MM.1S (cell line): ENCODE data around the gene TTC27.

Experiments
- DNase-seq: peaks from one replicate; pipeline ENCODE4 v3.0.0-alpha.2; 2015
- H2AFZ ChIP-seq: fragments of 300-600 bp; sonication (generic); 2 replicates; pipeline ENCODE4 v1.6.0; 2016; ENCODE audit warnings: antibody characterized with exemption, low read length
- H3F3A ChIP-seq: fragments of 300-600 bp; sonication (generic); 2 replicates; pipeline ENCODE4 v1.6.1; 2016; ENCODE audit warnings: mild to moderate bottlenecking, antibody characterized with exemption, low read length, moderate library complexity, mixed read lengths; ENCODE audit not compliant: insufficient read depth
- H3K27ac ChIP-seq: fragments of 300-600 bp; sonication (generic); 2 replicates; pipeline ENCODE4 v1.5.1; 2016; ENCODE audit warnings: mild to moderate bottlenecking, low read length
- H3K27me3 ChIP-seq: fragments of 300-600 bp; sonication (generic); replicated peaks from 2 replicates; pipeline ENCODE4 v1.6.0; 2016; ENCODE audit warnings: low read length; ENCODE audit not compliant: insufficient read depth
- H3K36me3 ChIP-seq: fragments of 300-600 bp; sonication (generic); replicated peaks from 2 replicates; pipeline ENCODE4 v1.6.1; 2016; ENCODE audit warnings: mild to moderate bottlenecking, low read length, mixed read lengths; ENCODE audit not compliant: insufficient read depth
- H3K4me1 ChIP-seq: fragments of 300-600 bp; sonication (generic); 2 replicates; pipeline ENCODE4 v1.6.1; 2016; ENCODE audit warnings: low read length, mixed read lengths
- H3K4me2 ChIP-seq: fragments of 300-600 bp; sonication (generic); 2 replicates; pipeline ENCODE4 v1.6.0; 2016; ENCODE audit warnings: low read depth, low read length
- H3K4me3 ChIP-seq: fragments of 300-600 bp; sonication (generic); 2 replicates; pipeline ENCODE4 v1.5.1; 2016; ENCODE audit warnings: low read length, mixed read lengths
- H3K79me2 ChIP-seq: fragments of 300-600 bp; sonication (generic); 2 replicates; pipeline ENCODE4 v1.6.1; 2016; ENCODE audit warnings: mixed run types, low read length, mixed read lengths
- H3K9ac ChIP-seq: fragments of 300-600 bp; sonication (generic); 2 replicates; pipeline ENCODE4 v1.6.1; 2016; ENCODE audit warnings: low read length, mixed read lengths
- H3K9me2 ChIP-seq: fragments of 300-600 bp; sonication (generic); replicated peaks from 2 replicates; pipeline ENCODE4 v1.6.1; 2016; ENCODE audit warnings: mild to moderate bottlenecking, low read length, mixed read lengths; ENCODE audit not compliant: insufficient read depth
- H3K9me3 ChIP-seq: fragments of 300-600 bp; sonication (generic); replicated peaks from 2 replicates; pipeline ENCODE4 v1.6.1; 2016; ENCODE audit warnings: mild to moderate bottlenecking, low read length, mixed read lengths; ENCODE audit not compliant: insufficient read depth
- H4K20me1 ChIP-seq: fragments of 300-600 bp; sonication (generic); 2 replicates; pipeline ENCODE4 v1.6.1; 2016; ENCODE audit warnings: mild to moderate bottlenecking, low read length, moderate library complexity, mixed read lengths; ENCODE audit not compliant: insufficient read depth
- EZH2 ChIP-seq: fragments of 300-600 bp; sonication (generic); optimal IDR thresholded peaks from 2 replicates; pipeline ENCODE3; 2017; ENCODE audit warnings: low read depth, mild to moderate bottlenecking, antibody characterized with exemption, low read length, mixed read lengths
- EZH2phosphoT487 ChIP-seq: fragments of 300-600 bp; sonication (generic); IDR thresholded peaks from 2 replicates; pipeline ENCODE4 v1.6.1; 2018; ENCODE audit warnings: antibody characterized with exemption, low read length
- TF ChIP-seq, protein P1 (sequence below): fragments of 300-600 bp; sonication (generic); IDR thresholded peaks from 2 replicates; pipeline ENCODE4 v1.5.1; 2016; ENCODE audit warnings: antibody characterized with exemption, low read length, mixed read lengths

Gene TTC27

DNA sequence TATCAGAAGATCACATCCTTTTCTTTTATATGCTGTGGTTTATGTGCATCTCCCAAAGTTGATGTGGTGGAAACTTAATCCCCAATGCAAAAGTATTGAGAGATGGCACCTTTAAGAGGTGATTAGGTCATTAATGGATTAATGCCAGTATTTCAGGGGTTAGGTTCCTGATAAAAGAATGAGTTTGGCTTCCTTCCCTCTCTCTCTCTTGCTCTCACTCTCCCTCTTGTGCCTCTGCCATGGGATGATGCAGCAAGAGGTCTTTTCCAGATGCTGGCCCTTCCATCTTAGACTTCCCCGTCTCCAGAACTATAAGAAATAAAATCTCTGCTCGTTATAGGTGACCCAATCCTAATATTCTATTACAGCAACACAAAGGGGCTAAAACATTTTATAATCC lies 85.0 kb downstream of the TTC27 start:
- Histone ChIP-seq H3K4me1 (no peaks in the 10 kb centered on the region), H3K27me3 (no peaks in the 10 kb centered on the region), H3K79me2 (no peaks in the 10 kb centered on the region), H3K36me3 (no peaks in the 10 kb centered on the region), H3K4me2 (no peak overlapping the region), H3K9me3 (no peaks in the 10 kb centered on the region), H3F3A (no peaks in the 10 kb centered on the region), H2AFZ (no peak overlapping the region), H3K9me2 (no peaks in the 10 kb centered on the region), H3K9ac (no peak overlapping the region), H3K27ac (no peak overlapping the region), H4K20me1 (no peaks in the 10 kb centered on the region), H3K4me3 (no peak overlapping the region)
- no peak for DNase-seq
- TF ChIP-seq EZH2phosphoT487, result no peak
- TF ChIP-seq, protein P1, sequence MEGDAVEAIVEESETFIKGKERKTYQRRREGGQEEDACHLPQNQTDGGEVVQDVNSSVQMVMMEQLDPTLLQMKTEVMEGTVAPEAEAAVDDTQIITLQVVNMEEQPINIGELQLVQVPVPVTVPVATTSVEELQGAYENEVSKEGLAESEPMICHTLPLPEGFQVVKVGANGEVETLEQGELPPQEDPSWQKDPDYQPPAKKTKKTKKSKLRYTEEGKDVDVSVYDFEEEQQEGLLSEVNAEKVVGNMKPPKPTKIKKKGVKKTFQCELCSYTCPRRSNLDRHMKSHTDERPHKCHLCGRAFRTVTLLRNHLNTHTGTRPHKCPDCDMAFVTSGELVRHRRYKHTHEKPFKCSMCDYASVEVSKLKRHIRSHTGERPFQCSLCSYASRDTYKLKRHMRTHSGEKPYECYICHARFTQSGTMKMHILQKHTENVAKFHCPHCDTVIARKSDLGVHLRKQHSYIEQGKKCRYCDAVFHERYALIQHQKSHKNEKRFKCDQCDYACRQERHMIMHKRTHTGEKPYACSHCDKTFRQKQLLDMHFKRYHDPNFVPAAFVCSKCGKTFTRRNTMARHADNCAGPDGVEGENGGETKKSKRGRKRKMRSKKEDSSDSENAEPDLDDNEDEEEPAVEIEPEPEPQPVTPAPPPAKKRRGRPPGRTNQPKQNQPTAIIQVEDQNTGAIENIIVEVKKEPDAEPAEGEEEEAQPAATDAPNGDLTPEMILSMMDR, result no peak
- TF ChIP-seq EZH2, result no peak

GRCh38 chr2:32714521-32714920 lies 86.7 kb downstream of the TTC27 start:
- Histone ChIP-seq H3K9me2 (no peaks in the 10 kb centered on the region), H3K9ac (no peak overlapping the region), H3K27me3 (no peaks in the 10 kb centered on the region), H4K20me1 (no peaks in the 10 kb centered on the region), H3K27ac (no peak overlapping the region), H3K4me3 (no peak overlapping the region), H3K79me2 (no peaks in the 10 kb centered on the region), H2AFZ (no peak overlapping the region), H3K4me2 (no peak overlapping the region), H3K9me3 (no peaks in the 10 kb centered on the region), H3F3A (no peaks in the 10 kb centered on the region), H3K36me3 (no peaks in the 10 kb centered on the region), H3K4me1 (no peaks in the 10 kb centered on the region)
- TF ChIP-seq EZH2 (no peak), EZH2phosphoT487 (no peak)
- TF ChIP-seq, protein P1, result no peak
- no peak for DNase-seq

GRCh38 chr2:32715391-32715841 lies 87.6 kb downstream of the TTC27 start:
- Histone ChIP-seq H3K27me3 (no peaks in the 10 kb centered on the region), H3K9me2 (no peaks in the 10 kb centered on the region), H3K9me3 (no peaks in the 10 kb centered on the region), H3K4me2 (no peak overlapping the region; the same call in 1 of the 2 replicates), H3K4me1 (no peaks in the 10 kb centered on the region), H4K20me1 (no peaks in the 10 kb centered on the region), H3K9ac (no peak overlapping the region), H3K79me2 (no peaks in the 10 kb centered on the region), H3F3A (no peaks in the 10 kb centered on the region), H3K36me3 (no peaks in the 10 kb centered on the region), H2AFZ (no peak overlapping the region), H3K4me3 (no peak overlapping the region), H3K27ac (no peak overlapping the region)
- TF ChIP-seq EZH2, result no peak
- no peak for DNase-seq

DNA sequence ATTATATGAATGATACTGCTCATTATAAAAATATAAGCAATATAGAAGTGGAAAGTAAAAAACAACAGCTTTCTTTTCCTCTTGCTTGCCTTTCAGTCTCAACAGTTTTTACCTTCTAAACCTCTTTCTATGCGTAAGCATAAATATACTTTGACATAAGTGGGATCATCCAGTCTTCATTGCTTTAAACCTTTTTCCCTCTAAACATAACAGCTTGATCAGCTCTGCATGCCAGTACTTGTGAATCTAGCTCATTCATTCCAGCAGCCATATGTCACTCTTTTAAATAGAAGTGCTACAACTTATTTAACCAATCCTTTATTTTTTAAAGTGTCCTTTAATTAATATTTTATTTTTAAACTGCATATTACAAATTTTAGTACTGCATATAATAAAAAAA lies 88.1 kb downstream of the TTC27 start:
- no peak overlapping the region for H3K9ac ChIP-seq
- no peaks in the 10 kb centered on the region for H3K9me2 ChIP-seq
- H2AFZ ChIP-seq, result no peak overlapping the region
- H3K27ac ChIP-seq, result no peak overlapping the region
- H4K20me1 ChIP-seq, result no peaks in the 10 kb centered on the region
- DNase-seq, result no peak
- H3K36me3 ChIP-seq, result no peaks in the 10 kb centered on the region
- no peak overlapping the region for H3K4me3 ChIP-seq
- TF ChIP-seq EZH2phosphoT487 (no peak), EZH2 (no peak)
- TF ChIP-seq, protein P1, result no peak
- no peaks in the 10 kb centered on the region for H3K79me2 ChIP-seq
- H3K9me3 ChIP-seq, result no peaks in the 10 kb centered on the region
- H3K27me3 ChIP-seq, result no peaks in the 10 kb centered on the region
- no peaks in the 10 kb centered on the region for H3F3A ChIP-seq
- H3K4me2 ChIP-seq, result no peak overlapping the region
- no peaks in the 10 kb centered on the region for H3K4me1 ChIP-seq
